ENCODE measurements around the gene SLC66A1.

- TF ChIP-seq CTCF (IDR thresholded peaks at IDR 0.05; ENCODE audit: insufficient read depth, low read length) = no peak
- TF ChIP-seq REST (IDR thresholded peaks at IDR 0.05; ENCODE audit: insufficient replicate concordance, low read depth) = no peak
- TF ChIP-seq POLR2AphosphoS5 (IDR thresholded peaks at IDR 0.05; ENCODE audit: low read depth) = no peak
- no peak for TF ChIP-seq SPI1 (IDR thresholded peaks at IDR 0.05; ENCODE audit: borderline replicate concordance, low read depth)
- no peak for TF ChIP-seq GABPA (IDR thresholded peaks at IDR 0.05; ENCODE audit: low read depth)
Observed at GRCh38 chr1:19377812-19378718, 65.9 kb downstream of the SLC66A1 start.

Measured in HL-60 (cell line).